Placental epithelial cell (primary cell): Measurements from ENCODE around the gene ZNF597. TPM values are rescaled to one million over a fixed set of nuclear protein-coding genes. Genes with fewer than 3 reads are reported as not detected.

Experiments
- small RNA-seq: library from RNA; depleted of rRNA; stranded (forward); fragments of <200 nt; gene quantifications from one replicate; pipeline ENCODE3, GENCODE V24; 2012
- total RNA-seq: library from RNA; depleted of rRNA; stranded (reverse); fragments of >200 nt; gene quantifications from 2 replicates; pipeline ENCODE4 v1.2.3, GENCODE V29; 2012

Gene ZNF597
- 1.2 and 2.3 TPM in 2 replicates for total RNA-seq

GRCh38 chr16:3443108-3444031, at the start of gene ZNF597, which contains the start of gene NAA60:
TSS of gene ZNF597 (minus strand) at chr16:3443504. CDS start at chr16:3443153, 351 bp downstream.
TSS of gene NAA60 (plus strand) at chr16:3443680. CDS start at chr16:3476228, 32,548 bp downstream.

GRCh38 chr16:3400779-3401688, 42.3 kb downstream of the ZNF597 start, which contains the start of the genes ZNF174 and ZSCAN32:
TSS of gene ZNF174 (plus strand) at chr16:3401215. CDS start at chr16:3402005, 790 bp downstream.
TSS of gene ZSCAN32 (minus strand) at chr16:3401004. CDS start at chr16:3397557, 3,447 bp downstream.

Small RNAs within 50 kb of the gene (small RNA-seq; reads per million reads assigned to genes)
- gene MIR6126 = not detected

Other genes with a start within 250 kb of the ZNF597 start
- gene ZNF200, start 208.3 kb downstream of the ZNF597 start, total RNA-seq = 8.6 and 10.6 TPM in 2 replicates
- 0.22 TPM in 1 of 2 replicates, not detected in the other for gene MEFV, start 186.9 kb downstream of the ZNF597 start, total RNA-seq
- gene ZNF263, start 160.0 kb downstream of the ZNF597 start, total RNA-seq = 47.8 and 63.6 TPM in 2 replicates
- gene TIGD7, start 138.1 kb downstream of the ZNF597 start, total RNA-seq = 4.1 and 6.7 TPM in 2 replicates
- 35.8 and 36.5 TPM in 2 replicates for gene ZNF75A, start 138.0 kb downstream of the ZNF597 start, total RNA-seq
- gene OR2C1, start 87.6 kb downstream of the ZNF597 start, total RNA-seq = under 0.01 and 0.43 TPM in 2 replicates
- 11.1 and 11.4 TPM in 2 replicates for gene ZSCAN32, start 42.5 kb downstream of the ZNF597 start, total RNA-seq
- gene ZNF174, start 42.3 kb downstream of the ZNF597 start, total RNA-seq = 7.6 and 7.9 TPM in 2 replicates
- gene NAA60, start 176 bp upstream of the ZNF597 start, total RNA-seq = 20.0 and 30.6 TPM in 2 replicates
- gene C16orf90, start 52.0 kb upstream of the ZNF597 start, total RNA-seq = not detected in 2 replicates
- gene CLUAP1, start 57.5 kb upstream of the ZNF597 start, total RNA-seq = 8.8 and 18.8 TPM in 2 replicates
- gene NLRC3, start 133.9 kb upstream of the ZNF597 start, total RNA-seq = 0.39 TPM in 1 of 2 replicates, not detected in the other
- 4.3 and 6.2 TPM in 2 replicates for gene SLX4, start 168.1 kb upstream of the ZNF597 start, total RNA-seq
- gene DNASE1, start 211.2 kb upstream of the ZNF597 start, total RNA-seq = 29.8 and 44.8 TPM in 2 replicates